Stimulated activated CD8-positive, alpha-beta memory T cell treated with anti-CD3 and anti-CD28 coated beads, Interleukin-4, amount 100 ng/mL, for 1 hour (primary cell): ENCODE results near the gene RAB3B.
"Not testable (repeated sequence)": the region's sequence is repeated elsewhere in the genome, so short reads cannot be mapped to it uniquely, and the experiment has no call there.

Experiments used
- DNase-seq, 2 donors: peaks; one replicate each; pipeline ENCODE4 v3.0.0-alpha.2; 2020; ENCODE audit warnings: low read depth in 2 of 2, low spot score in 1 of 2

RAB3B gene

DNA sequence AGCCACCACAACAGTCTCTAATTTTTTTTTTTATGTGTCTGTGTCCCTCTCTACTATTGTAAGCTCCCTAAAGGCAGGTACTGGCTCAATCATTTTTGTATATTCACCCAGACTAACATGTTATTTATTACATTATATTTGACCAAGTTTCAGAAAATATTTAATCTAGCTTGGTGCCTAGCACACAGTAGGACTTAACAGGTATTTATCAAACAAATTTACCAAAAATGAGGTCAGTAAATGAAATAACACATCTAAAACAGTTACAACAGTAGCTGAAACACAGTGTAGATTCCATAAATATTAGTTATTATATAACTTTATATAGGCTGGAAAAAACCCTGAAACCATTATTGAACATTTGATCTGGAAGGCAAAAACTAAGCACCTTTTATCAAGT lies 114.7 kb downstream of the RAB3B start:
- DNase-seq = no peak

- DNase-seq = no peak
These were observed 115.2 kb downstream of the RAB3B start for GRCh38 chr1:51875291-51875772.

DNA sequence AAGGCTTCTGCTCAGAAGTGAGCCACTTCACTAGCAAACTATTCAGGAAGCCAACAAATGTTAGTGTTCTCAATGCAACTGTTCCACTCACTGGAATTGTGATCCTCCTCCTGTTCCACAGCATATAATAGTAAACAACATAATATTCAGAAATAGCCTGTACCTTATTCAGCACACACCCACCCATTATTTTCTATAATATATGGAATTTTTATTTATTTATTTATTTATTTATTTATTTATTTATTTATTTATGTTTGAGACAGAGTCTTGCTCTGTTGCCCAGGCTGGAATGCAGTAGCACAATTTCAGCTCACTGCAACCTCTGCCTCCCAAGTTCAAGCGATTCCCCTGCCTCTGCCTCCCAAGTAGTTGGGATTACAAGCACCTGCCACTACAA lies 117.2 kb downstream of the RAB3B start:
- DNase-seq = not testable (repeated sequence)

GRCh38 chr1:51871351-51871975 lies 119.0 kb downstream of the RAB3B start:
- no peak for DNase-seq

DNA sequence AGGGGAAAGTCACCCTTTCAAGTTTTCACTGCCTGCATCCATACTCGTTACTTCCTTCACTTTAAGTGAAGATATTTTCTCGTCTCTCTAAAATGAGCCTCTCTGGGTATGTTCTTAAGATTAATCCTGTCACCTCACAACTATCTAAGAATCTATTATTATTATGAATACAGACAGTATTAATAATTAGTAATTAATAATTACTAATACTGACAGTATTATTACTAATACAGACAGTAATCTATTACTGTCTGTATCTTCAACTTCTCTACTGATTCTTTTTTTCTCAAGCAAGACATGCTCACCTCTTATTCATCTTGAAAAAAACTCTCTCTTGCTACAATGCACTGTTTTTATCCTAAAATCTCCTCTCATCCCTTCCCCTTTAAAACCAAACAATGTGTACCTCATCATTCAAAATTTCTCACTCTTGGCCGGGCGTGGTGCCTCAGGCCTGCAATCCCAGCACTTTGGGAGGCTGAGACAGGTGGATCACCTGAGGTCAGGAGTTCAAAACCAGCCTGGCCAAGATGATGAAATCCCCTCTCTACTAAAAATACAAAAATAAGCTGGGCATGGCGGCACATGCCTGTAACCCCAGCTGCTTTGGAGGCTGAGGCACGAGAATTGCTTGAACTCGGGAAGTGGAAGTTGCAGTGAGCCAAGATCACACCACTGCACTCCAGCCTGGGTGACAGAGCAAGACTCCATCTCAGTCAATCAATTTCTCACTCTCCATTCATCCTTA lies 119.7 kb downstream of the RAB3B start:
- no peak for DNase-seq

GRCh38 chr1:51867479-51868232 lies 122.8 kb downstream of the RAB3B start:
- DNase-seq = no peak

- no peak for DNase-seq
These were observed 127.1 kb downstream of the RAB3B start for GRCh38 chr1:51863384-51863783.

GRCh38 chr1:51861669-51862068 lies 128.8 kb downstream of the RAB3B start:
- no peak for DNase-seq

DNA sequence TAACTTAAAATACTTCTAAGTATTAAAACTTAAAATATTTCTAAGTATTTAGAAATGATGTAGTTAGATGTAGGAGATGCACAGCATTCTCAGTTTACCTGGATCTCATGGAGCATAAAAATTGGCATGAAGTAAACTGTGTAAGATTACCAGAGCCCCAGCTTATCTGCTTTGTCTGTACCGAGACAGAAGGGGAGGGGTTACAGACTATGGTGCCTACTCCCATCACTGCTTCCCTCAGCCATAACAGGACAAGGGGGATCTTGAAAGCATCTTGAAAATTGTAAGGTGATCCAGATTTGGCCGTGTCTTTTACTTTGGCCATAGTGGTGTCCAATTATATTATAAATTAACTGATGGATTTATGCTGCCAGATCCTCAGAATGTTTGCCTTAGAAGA lies 130.8 kb downstream of the RAB3B start:
- DNase-seq = no peak

- DNase-seq = no peak
These were observed 131.2 kb downstream of the RAB3B start for GRCh38 chr1:51859333-51859732.

DNA sequence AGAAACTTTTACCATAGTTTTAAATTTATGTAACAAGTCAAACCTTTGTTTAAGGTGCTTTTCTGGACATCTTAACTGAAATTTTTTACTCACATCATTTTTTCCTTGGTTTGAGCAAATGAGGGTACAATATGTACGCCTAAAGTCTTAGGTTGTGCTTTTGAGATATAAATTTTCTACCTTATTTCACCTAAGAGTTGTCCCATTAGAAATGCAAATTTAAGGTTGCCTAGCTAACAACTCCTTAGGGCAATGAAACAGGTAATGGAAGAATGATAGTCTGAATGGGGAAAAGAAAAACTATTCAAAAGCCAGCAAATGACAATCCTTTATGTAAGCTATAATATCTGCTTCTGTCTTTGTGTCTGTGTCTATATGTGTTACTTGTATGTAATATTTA lies 131.6 kb downstream of the RAB3B start:
- DNase-seq = no peak
